DMS53 (cell line): ENCODE results near the gene CIT.
"Not testable (repeated sequence)": the region's sequence is repeated elsewhere in the genome, so short reads cannot be mapped to it uniquely, and the experiment has no call there.

Source experiments
- DNase-seq: peaks from one replicate; lab custom pipeline; 2025; lab: John Stamatoyannopoulos, UW

CIT gene

GRCh38 chr12:119678459-119678858 lies 198.7 kb downstream of the CIT start:
- no peak for DNase-seq

DNA sequence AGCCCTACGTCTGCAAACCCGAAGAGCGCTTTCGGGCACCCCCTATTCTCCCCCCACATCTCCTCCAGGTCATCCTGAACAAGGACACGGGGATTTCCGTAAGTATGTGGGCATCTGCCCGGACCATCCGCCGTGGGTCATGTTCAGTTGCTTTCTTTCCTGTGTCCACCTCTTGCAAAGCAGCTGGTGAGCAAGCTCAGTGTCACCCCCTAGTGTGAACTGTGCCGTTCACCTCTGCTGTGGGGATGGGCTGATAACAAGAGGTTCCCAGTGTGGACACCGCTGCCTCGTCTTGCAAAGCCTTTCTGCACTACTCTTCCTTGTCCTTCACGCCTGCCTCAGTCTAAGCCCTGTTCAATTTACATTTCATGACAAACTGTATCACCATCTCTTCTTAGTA lies 200.5 kb downstream of the CIT start:
- DNase-seq = no peak

DNA sequence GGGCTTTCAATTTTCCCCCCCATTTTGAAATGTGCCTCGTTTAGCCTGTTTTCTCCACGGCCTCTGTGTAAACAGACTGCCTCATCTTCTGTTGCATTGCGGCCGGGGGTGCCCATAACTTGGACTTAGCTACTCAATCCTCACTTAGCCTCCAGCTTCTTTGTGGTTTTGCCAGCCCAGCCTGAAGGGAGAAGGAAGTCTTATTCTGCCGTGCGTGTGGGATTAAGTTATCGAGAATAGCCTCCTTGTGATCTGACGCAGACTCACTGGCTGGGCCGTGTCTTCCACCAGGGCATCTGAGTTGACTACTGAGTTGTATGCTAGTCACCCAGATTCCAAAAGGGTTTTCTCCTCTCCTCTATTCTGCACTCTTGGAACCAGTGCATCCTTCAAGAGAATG lies 201.1 kb downstream of the CIT start:
- DNase-seq = no peak

GRCh38 chr12:119674560-119674959 lies 202.6 kb downstream of the CIT start:
- no peak for DNase-seq

DNA sequence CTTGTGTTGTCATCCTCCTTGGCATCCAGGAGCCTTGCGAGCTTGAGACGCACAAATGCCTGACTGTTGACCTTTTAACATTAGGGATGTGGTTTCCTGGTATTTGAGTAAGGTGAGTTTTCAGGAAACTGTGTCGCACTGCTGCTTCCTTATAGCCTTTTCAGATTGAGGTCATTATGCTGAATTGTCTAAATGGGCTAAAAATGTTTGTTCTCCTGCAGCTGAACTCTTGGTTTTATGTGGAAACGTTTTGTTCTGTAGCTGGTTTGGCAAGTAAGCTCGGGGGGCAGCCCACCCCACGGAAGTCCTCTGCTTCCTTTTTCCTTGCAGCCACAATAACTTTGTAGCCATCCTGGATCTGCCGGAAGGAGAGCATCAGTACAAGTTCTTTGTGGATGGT lies 203.5 kb downstream of the CIT start:
- DNase-seq = no peak

GRCh38 chr12:119672194-119672593 lies 204.9 kb downstream of the CIT start:
- DNase-seq = no peak

DNA sequence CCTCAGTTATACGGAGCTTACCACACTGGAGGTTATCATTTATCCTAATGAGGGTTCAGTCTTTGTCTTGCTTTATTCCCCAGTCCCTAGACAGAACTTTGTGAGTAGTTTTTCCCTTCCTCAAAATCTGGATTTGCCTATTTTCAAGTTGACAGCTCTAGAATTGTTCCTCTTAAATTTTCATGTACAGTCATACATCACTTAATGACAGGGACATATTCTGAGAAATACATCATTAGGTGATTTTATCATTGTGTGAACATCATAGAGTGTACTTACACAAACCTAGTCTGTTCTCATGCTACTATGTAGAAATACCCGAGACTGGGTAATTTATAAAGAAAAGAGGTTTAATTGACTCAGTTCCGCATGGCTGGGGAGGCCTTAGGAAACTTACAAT lies 206.1 kb downstream of the CIT start:
- no peak for DNase-seq

- peak; percentile 28 for DNase-seq
These were observed 207.2 kb downstream of the CIT start for GRCh38 chr12:119669744-119670472.

DNA sequence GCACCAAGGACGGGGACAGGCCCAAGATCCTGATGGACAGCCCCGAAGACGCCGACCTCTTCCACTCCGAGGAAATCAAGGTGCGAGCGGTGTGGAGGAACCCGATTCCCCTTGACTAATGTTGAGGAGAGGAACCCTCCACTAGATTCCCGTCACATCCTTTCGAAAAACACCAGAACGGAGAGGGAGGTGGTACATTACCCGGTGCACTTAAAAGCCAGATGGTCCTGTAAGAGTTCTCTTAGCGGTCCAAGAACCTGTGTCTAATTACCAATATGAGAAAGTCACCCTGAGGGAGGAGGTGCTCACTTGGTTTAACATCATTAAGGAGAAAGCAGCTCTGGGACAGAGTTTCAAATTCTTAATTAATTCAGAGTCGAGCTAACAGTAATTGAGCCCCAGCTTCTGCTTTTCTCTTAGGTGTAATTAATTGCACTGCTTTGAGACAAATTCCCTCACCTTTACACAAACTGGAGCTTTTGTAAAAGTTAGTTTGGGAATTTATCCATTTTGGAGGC lies 208.7 kb downstream of the CIT start:
- peak; percentile 65 for DNase-seq

DNA sequence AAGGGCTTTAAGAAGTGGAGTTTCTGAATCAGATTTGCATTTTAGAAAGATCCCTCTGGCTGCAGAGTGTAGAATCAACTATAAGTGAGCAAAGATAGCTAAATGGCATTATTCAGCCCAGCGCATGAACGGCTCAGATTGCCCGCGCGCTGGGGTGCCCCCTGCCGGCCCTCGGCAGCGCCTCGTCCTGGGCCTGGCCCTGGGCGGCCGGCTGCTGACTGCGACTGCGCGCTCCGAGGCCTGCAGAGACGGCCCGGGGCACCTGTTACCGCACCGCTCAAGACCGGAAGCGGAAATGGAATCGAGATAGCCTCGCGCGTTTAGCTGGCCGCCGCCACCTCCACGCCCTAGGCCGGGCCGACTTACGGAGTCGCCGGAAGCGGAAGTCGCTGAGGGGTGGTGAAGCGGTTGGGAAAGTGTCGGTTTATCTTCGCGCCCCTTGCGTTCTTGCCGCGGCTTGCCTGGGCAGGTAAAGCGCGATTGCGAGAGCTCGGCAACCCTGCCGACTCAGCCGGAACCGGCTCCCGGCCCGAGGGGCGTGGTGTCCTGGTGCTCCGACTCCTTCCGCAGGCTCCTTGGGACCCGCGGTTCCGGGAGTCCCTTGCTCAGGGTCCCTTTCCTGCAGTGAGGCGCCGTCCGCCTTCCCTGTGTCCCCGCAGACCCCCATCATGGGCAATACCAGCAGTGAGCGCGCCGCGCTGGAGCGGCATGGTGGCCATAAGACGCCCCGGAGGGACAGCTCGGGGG lies 209.4 kb downstream of the CIT start, which contains the start of gene PRKAB1:
Gene PRKAB1, plus strand, starts transcription at position 557 of the 747 bp plus-strand sequence. Its CDS starts 112 bp downstream, at position 669.
- DNase-seq = peak; percentile 100

- DNase-seq = no peak
These were observed 210.1 kb downstream of the CIT start for GRCh38 chr12:119666900-119667576.

GRCh38 chr12:119666226-119666795 lies 210.8 kb downstream of the CIT start:
- DNase-seq = no peak

- DNase-seq = no peak
These were observed 211.8 kb downstream of the CIT start for GRCh38 chr12:119665164-119665929.

DNA sequence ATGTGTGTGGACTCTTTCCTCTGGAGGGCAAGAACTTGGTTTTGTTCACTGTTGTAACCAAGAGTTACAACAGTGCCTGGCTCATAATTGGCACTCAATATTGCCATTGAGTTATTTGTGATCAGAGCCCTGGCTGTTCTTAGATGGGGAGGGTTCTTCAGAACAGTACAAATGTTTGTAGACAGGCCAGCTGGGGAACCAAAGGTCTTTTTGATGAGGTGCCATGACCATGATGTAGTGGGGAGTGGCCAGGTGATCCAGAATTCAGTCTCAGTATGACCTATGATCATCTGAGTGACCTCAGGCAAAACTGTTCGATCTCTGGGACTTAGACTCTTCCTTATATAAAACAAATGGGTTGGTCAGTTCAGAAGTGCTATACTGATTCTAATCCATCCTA lies 212.5 kb downstream of the CIT start:
- no peak for DNase-seq

GRCh38 chr12:119661882-119662281 lies 215.2 kb downstream of the CIT start:
- peak; percentile 37 for DNase-seq

GRCh38 chr12:119660076-119660475 lies 217.0 kb downstream of the CIT start:
- no peak for DNase-seq

- peak; percentile 53 for DNase-seq
These were observed 217.7 kb downstream of the CIT start for GRCh38 chr12:119659289-119659897.

DNA sequence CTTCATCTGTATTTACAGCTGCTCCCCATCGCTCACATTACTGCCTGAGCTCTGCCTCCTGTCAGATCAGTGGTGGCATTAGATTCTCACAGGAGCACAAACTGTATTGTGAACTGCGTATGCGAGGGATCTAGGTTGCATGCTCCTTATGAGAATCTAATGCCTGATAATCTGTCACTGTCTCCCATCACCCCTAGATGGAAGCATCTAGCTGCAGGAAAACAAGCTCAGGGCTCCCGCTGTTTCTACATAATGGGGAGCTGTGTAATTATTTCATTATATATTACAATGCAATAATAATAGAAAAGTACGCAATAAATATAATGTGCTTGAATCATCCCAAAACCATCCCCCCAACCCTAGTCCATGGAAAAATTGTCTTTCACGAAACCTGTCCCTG lies 219.0 kb downstream of the CIT start:
- not testable (repeated sequence) for DNase-seq

DNA sequence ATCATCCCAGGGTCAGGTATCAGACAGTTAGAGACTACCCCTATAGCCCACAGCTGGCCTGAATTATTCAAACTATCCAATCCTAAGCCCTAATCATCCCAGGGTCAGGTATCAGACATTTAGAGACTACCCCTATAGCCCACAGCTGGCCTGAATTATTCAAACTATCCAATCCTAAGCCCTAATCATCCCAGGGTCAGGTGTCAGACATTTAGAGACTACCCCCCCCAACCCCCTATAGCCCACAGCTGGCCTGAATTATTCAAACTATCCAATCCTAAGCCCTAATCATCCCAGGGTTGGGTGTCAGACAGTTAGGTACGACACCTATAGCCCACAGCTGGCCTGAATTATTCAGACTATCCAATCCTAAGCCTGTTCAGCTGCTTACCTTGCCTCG lies 220.1 kb downstream of the CIT start:
- not testable (repeated sequence) for DNase-seq

DNA sequence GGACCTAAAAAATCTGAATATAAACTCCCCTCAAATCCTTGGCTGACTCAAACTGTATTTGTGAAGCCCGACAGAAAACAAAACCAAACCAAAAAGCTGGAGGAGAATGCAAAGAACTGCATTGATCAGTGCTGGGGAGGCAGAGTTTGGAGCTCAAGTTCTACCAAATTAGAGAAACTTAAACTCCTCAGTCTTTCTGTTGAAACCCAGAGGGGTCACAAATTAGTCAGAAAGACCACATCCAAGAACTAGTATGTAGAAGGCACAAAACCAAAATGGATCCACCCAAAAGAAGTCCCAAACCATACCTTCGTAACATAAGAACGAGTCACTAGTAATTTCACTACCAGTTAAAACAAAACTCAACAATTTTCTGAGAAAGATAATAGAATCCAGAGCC lies 224.5 kb downstream of the CIT start:
- DNase-seq = no peak

- DNase-seq = peak; percentile 63
These were observed 227.8 kb downstream of the CIT start for GRCh38 chr12:119649202-119649808.
